DND-41 (cell line): ENCODE results near the gene DRICH1.
A peak's percentile ranks its signal among the peaks of the same experiment; 100 is the strongest.

Experiments used
- ATAC-seq: fragments of 200-7000 bp; cut with Tn5 transposase; 3 replicates; pipeline ENCODE4 v1.9.1; 2021; ENCODE audit warnings: low read depth; ENCODE audit not compliant: insufficient read depth
- DNase-seq: peaks from one replicate; pipeline ENCODE4 v3.0.0-alpha.2; 2020
- H2AFZ ChIP-seq: 2 replicates; pipeline ENCODE4 v1.6.0; 2012; ENCODE audit warnings: low read depth, low read length
- H3K27ac ChIP-seq: 2 replicates; pipeline ENCODE4 v1.5.1; 2012; ENCODE audit warnings: low read length, inconsistent platforms
- H3K27me3 ChIP-seq: fragments of 200-600 bp; sonication (generic); 2 replicates; pipeline ENCODE4 v1.6.0; 2012; ENCODE audit warnings: low read length, mild to moderate bottlenecking, inconsistent platforms; ENCODE audit not compliant: insufficient read depth, poor library complexity
- H3K36me3 ChIP-seq: 2 replicates; pipeline ENCODE4 v1.5.1; 2012; ENCODE audit warnings: low read length, inconsistent platforms; ENCODE audit not compliant: insufficient read depth
- H3K4me1 ChIP-seq: 2 replicates; pipeline ENCODE4 v1.5.1; 2012; ENCODE audit warnings: mild to moderate bottlenecking, low read length; ENCODE audit not compliant: insufficient read depth
- H3K4me2 ChIP-seq: 2 replicates; pipeline ENCODE4 v1.6.0; 2012; ENCODE audit warnings: mild to moderate bottlenecking, moderate library complexity, low read length, inconsistent platforms; ENCODE audit not compliant: insufficient read depth
- H3K4me3 ChIP-seq, 2 experiments: fragments of 200-600 bp in 1 of 2; shearing (Covaris generic) in 1 of 2; 2 replicates each; pipeline ENCODE4 v1.5.1; 2012 to 2016; ENCODE audit warnings: inconsistent platforms in 2 of 2, low read length in 2 of 2, mild to moderate bottlenecking in 2 of 2, low read depth in 1 of 2, moderate library complexity in 1 of 2
- H3K79me2 ChIP-seq: 2 replicates; pipeline ENCODE4 v1.6.0; 2012; ENCODE audit warnings: low read length, inconsistent platforms; ENCODE audit not compliant: insufficient read depth
- H3K9ac ChIP-seq: 2 replicates; pipeline ENCODE4 v1.6.0; 2012; ENCODE audit warnings: low read depth, mild to moderate bottlenecking, inconsistent platforms, low read length, moderate library complexity
- H3K9me3 ChIP-seq: 2 replicates; pipeline ENCODE4 v1.5.1; 2012; ENCODE audit warnings: low read length, moderate library complexity, mild to moderate bottlenecking, inconsistent platforms; ENCODE audit not compliant: insufficient read depth, severe bottlenecking
- H4K20me1 ChIP-seq: 2 replicates; pipeline ENCODE4 v1.6.0; 2012; ENCODE audit warnings: low read length; ENCODE audit not compliant: insufficient read depth
- EZH2 ChIP-seq: IDR thresholded peaks from 3 replicates; pipeline ENCODE4 v1.6.1; 2012; ENCODE audit warnings: borderline replicate concordance, low read depth, mild to moderate bottlenecking, moderate library complexity, low read length, inconsistent platforms; ENCODE audit not compliant: severe bottlenecking
- TF ChIP-seq, protein P1 (sequence below): IDR thresholded peaks from 2 replicates; pipeline ENCODE4 v1.5.1; 2012; ENCODE audit warnings: borderline replicate concordance, low read length, moderate library complexity, mild to moderate bottlenecking; ENCODE audit not compliant: poor library complexity, severe bottlenecking; ENCODE audit errors: extremely low read depth

DRICH1 gene

DNA sequence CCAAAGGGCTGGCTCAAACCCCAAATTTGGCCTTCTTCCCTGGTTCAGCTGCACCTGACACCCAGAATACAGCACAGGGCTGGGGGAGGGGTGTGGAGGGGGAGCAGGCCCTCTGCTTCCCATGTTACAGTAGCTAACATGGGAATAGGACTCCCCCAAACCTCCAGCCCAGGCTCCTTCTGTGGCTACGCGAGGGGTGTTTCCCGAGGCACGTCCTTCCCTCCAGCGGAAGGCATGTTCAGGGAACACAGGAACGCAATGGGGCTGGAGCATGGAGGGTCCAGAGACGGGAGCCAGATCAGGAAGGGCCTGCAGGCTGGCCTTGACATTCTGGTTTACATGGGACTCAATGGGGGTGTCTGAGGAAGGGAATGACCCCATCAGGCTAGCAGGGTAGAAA, 40.3 kb downstream of the DRICH1 start:
- no peaks in the 10 kb centered on the region for H4K20me1 ChIP-seq
- H3K27ac ChIP-seq: no peak overlapping the region
- H3K4me3 ChIP-seq: no peak overlapping the region
- no peaks in the 10 kb centered on the region for H3K79me2 ChIP-seq
- H3K36me3 ChIP-seq: no peaks in the 10 kb centered on the region
- no peak for TF ChIP-seq EZH2
- TF ChIP-seq, protein P1, sequence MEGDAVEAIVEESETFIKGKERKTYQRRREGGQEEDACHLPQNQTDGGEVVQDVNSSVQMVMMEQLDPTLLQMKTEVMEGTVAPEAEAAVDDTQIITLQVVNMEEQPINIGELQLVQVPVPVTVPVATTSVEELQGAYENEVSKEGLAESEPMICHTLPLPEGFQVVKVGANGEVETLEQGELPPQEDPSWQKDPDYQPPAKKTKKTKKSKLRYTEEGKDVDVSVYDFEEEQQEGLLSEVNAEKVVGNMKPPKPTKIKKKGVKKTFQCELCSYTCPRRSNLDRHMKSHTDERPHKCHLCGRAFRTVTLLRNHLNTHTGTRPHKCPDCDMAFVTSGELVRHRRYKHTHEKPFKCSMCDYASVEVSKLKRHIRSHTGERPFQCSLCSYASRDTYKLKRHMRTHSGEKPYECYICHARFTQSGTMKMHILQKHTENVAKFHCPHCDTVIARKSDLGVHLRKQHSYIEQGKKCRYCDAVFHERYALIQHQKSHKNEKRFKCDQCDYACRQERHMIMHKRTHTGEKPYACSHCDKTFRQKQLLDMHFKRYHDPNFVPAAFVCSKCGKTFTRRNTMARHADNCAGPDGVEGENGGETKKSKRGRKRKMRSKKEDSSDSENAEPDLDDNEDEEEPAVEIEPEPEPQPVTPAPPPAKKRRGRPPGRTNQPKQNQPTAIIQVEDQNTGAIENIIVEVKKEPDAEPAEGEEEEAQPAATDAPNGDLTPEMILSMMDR: no peak
- ATAC-seq (no peak), DNase-seq (no peak)
- H2AFZ ChIP-seq: no peak overlapping the region
- no peak overlapping the region for H3K4me2 ChIP-seq
- H3K9ac ChIP-seq: no peak overlapping the region
- H3K4me1 ChIP-seq: peaks cover 39% of the 10 kb centered on the region
- no peaks in the 10 kb centered on the region for H3K9me3 ChIP-seq
- H3K27me3 ChIP-seq: no peaks in the 10 kb centered on the region

DNA sequence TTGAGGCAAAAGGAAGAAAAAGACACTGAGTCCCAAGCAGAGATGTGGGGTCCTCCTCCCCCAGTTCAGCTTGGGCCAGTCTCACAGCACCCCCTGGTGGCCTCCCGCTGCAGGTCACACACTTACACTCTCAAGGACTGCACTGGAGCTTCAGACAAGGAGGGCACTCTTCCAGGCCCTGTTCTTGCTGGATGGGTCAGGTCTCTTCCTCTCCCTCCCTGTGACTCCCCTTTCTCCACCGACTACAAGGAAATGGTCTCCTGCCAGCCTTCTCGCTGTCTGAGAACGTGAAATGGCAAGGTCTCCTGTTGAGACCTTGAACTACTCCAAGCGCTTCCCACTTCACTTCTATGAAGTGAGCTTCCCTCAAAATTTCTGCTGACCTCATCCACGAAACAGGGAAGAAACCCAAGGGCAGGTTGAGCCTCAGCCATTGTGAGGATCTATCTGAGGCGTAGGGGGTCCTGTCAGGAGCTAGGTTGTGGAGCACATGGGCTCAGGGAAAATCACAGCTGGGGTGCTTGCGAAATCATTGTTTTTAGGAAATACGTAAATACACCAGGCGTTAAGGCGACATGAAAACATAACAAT, 40.8 kb downstream of the DRICH1 start:
- no peak overlapping the region for H3K4me3 ChIP-seq
- H3K27me3 ChIP-seq: no peaks in the 10 kb centered on the region
- H3K79me2 ChIP-seq: no peaks in the 10 kb centered on the region
- no peak overlapping the region for H3K4me2 ChIP-seq
- no peaks in the 10 kb centered on the region for H4K20me1 ChIP-seq
- H3K4me1 ChIP-seq: peaks cover 41% of the 10 kb centered on the region
- 0 out of 2 replicates have a peak overlapping the region, but pooled peaks have one; percentile 3 for H3K9ac ChIP-seq
- no peaks in the 10 kb centered on the region for H3K36me3 ChIP-seq
- TF ChIP-seq, protein P1: peak; percentile 99
- no peak for TF ChIP-seq EZH2
- H2AFZ ChIP-seq: 0 out of 2 replicates have a peak overlapping the region, but pooled peaks have one; percentile 47
- peak; percentile 90 for ATAC-seq
- peak overlapping the region; percentile 20; the same call in 1 of the 2 replicates for H3K27ac ChIP-seq
- DNase-seq: peak; percentile 86
- no peaks in the 10 kb centered on the region for H3K9me3 ChIP-seq

DNA sequence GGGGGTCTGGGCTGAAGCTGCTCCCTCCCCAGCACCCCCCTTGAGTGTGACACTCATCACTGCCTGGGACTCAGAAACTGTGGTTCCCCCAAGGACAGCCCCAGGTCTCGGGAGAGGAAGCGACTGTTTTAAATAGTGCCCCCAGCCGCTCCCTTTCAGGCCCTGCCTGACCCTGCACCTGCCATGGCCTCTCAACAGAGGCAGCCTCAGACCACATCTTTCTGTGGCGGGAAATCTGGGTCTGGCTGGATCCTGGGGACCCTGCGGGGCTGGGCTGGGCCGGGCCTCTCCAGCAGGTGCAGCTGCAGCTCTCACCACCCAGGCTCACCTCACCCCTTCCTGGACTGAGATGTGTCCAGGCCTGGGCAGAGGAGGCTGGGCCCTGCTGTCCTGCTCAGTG, 48.3 kb downstream of the DRICH1 start:
- Histone ChIP-seq H3K4me1 (peaks cover 95% of the 10 kb centered on the region), H3K4me3 (no peak overlapping the region; a peak in 1 of 4 replicates), H4K20me1 (no peaks in the 10 kb centered on the region), H3K4me2 (no peak overlapping the region; the same call in 1 of the 2 replicates), H2AFZ (no peak overlapping the region), H3K79me2 (peaks cover 4% of the 10 kb centered on the region), H3K9ac (peak overlapping the region; percentile 40), H3K27ac (peak overlapping the region; percentile 71), H3K9me3 (no peaks in the 10 kb centered on the region), H3K36me3 (no peaks in the 10 kb centered on the region), H3K27me3 (no peaks in the 10 kb centered on the region)
- TF ChIP-seq EZH2: no peak
- ATAC-seq (peak; percentile 62), DNase-seq (peak; percentile 89)

DNA sequence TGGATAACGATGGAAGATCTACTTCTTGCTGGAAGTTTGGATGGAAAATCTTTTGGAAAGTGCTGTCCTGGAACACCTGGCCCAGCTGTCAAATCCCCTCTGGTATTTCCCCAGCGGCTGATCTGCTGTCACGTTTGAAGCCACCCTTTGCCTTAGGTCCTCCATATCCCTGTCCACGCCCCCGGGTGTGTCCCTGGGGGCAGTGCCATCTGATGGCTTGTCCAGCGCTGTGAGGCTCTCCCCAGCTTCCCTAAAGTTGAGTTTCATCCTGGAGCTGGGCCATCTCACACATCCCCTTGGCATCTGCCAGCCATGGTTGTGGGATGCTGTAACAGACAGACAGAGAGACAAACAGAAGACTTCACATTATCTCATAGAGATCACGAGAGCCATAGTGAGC, 49.0 kb downstream of the DRICH1 start:
- no peaks in the 10 kb centered on the region for H3K27me3 ChIP-seq
- peaks cover 94% of the 10 kb centered on the region for H3K4me1 ChIP-seq
- 0 out of 2 replicates have a peak overlapping the region, but pooled peaks have one; percentile 0 for H3K4me2 ChIP-seq
- ATAC-seq (0 out of 3 replicates have a peak, but pooled peaks have one; percentile 1), DNase-seq (peak; percentile 36)
- no peak overlapping the region for H2AFZ ChIP-seq
- TF ChIP-seq, protein P1: no peak
- TF ChIP-seq EZH2: no peak
- H3K4me3 ChIP-seq: no peak overlapping the region
- H4K20me1 ChIP-seq: no peaks in the 10 kb centered on the region
- H3K9me3 ChIP-seq: no peaks in the 10 kb centered on the region
- peak overlapping the region; percentile 71 for H3K27ac ChIP-seq
- peak overlapping the region; percentile 40 for H3K9ac ChIP-seq
- peaks cover 7% of the 10 kb centered on the region for H3K79me2 ChIP-seq
- H3K36me3 ChIP-seq: no peaks in the 10 kb centered on the region
